Measurements from ENCODE around the gene ELSPBP1.
"Not testable (repeated sequence)": the region's sequence is repeated elsewhere in the genome, so short reads cannot be mapped to it uniquely, and the experiment has no call there.

Gene ELSPBP1

DNA sequence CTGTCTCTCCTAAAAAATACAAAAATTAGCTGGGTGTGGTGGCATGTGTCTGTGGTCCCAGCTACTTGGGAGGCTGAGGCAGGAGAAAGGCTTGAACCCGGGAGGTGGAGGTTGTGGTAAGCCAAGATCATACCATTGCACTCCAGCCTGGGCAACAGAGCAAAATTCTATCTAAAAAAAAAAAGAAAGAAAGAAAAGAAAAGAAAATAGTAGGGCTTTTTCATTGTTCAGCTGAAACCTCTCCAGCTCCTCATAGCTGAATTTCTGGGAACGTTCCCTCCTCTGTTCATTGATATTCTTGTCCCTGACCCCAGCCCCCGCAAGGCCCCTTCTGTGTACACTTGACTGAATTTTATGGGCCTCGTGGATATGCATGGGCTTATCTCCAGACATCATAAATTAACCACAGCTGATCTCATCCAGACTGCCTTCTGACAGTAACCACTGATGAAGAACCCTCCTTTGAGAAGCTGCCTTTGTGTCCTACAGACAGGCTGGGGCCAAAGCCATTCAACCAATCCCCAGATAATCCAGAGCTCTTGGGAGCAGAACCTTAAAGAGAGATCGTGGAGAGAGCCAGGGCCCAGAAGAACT, at the start of gene ELSPBP1:
Gene ELSPBP1, plus strand, starts transcription at position 424 of the 594 bp plus-strand sequence. CDS start 14,036 bp downstream, outside the sequence.
- TF ChIP-seq, protein P1, sequence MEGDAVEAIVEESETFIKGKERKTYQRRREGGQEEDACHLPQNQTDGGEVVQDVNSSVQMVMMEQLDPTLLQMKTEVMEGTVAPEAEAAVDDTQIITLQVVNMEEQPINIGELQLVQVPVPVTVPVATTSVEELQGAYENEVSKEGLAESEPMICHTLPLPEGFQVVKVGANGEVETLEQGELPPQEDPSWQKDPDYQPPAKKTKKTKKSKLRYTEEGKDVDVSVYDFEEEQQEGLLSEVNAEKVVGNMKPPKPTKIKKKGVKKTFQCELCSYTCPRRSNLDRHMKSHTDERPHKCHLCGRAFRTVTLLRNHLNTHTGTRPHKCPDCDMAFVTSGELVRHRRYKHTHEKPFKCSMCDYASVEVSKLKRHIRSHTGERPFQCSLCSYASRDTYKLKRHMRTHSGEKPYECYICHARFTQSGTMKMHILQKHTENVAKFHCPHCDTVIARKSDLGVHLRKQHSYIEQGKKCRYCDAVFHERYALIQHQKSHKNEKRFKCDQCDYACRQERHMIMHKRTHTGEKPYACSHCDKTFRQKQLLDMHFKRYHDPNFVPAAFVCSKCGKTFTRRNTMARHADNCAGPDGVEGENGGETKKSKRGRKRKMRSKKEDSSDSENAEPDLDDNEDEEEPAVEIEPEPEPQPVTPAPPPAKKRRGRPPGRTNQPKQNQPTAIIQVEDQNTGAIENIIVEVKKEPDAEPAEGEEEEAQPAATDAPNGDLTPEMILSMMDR (IDR thresholded peaks at IDR 0.05; ENCODE audit: low read depth, low read length) = no peak
- TF ChIP-seq EZH2phosphoT487 (IDR thresholded peaks at IDR 0.05; ENCODE audit: low read depth) = no peak
- Histone ChIP-seq H4K20me1 (ENCODE audit: insufficient read depth, low read length) (no peaks in the 10 kb centered on the region), H3K27me3 (ENCODE audit: low read depth, low read length) (peaks cover 21% of the 10 kb centered on the region), H3K79me2 (ENCODE audit: low read length) (no peaks in the 10 kb centered on the region), H3K9ac (ENCODE audit: low read length) (no peak within 1 kb of the TSS), H3K9me3 (ENCODE audit: insufficient read depth, low read length) (no peaks in the 10 kb centered on the region), H3K27ac (ENCODE audit: low read length) (no peak within 1 kb of the TSS), H3K4me1 (ENCODE audit: low read length) (no peaks in the 10 kb centered on the region), H3K4me3 (ENCODE audit: low read length) (no peak within 1 kb of the TSS), H3K36me3 (replicated peaks; ENCODE audit: low read depth, low read length) (no peaks in the 10 kb centered on the region), H3K4me2 (ENCODE audit: low read length) (no peak within 1 kb of the TSS), H2AFZ (ENCODE audit: low read depth, low read length) (no peak within 1 kb of the TSS)

GRCh38 chr19:47949852-47950521, 44.4 kb upstream of the ELSPBP1 start:
- H3K9ac ChIP-seq (ENCODE audit: low read length); H3K79me2 ChIP-seq (ENCODE audit: low read length); H2AFZ ChIP-seq (ENCODE audit: low read depth, low read length); H3K36me3 ChIP-seq (replicated peaks; ENCODE audit: low read depth, low read length); H3K4me2 ChIP-seq (ENCODE audit: low read length); H3K27me3 ChIP-seq (ENCODE audit: low read depth, low read length); H3K9me3 ChIP-seq (ENCODE audit: insufficient read depth, low read length); H3K4me3 ChIP-seq (ENCODE audit: low read length); H3K4me1 ChIP-seq (ENCODE audit: low read length); H3K27ac ChIP-seq (ENCODE audit: low read length); H4K20me1 ChIP-seq (ENCODE audit: insufficient read depth, low read length): not testable (repeated sequence)
- TF ChIP-seq, protein P1 (IDR thresholded peaks at IDR 0.05; ENCODE audit: low read depth, low read length) = peak; percentile 40

GRCh38 chr19:47952132-47952531, 42.3 kb upstream of the ELSPBP1 start:
- not testable (repeated sequence) for H3K4me1 ChIP-seq (ENCODE audit: low read length); H3K4me3 ChIP-seq (ENCODE audit: low read length); H4K20me1 ChIP-seq (ENCODE audit: insufficient read depth, low read length); H3K36me3 ChIP-seq (replicated peaks; ENCODE audit: low read depth, low read length); H3K27ac ChIP-seq (ENCODE audit: low read length); H3K9me3 ChIP-seq (ENCODE audit: insufficient read depth, low read length); H3K4me2 ChIP-seq (ENCODE audit: low read length); H2AFZ ChIP-seq (ENCODE audit: low read depth, low read length); H3K9ac ChIP-seq (ENCODE audit: low read length); H3K27me3 ChIP-seq (ENCODE audit: low read depth, low read length); H3K79me2 ChIP-seq (ENCODE audit: low read length)

DNA sequence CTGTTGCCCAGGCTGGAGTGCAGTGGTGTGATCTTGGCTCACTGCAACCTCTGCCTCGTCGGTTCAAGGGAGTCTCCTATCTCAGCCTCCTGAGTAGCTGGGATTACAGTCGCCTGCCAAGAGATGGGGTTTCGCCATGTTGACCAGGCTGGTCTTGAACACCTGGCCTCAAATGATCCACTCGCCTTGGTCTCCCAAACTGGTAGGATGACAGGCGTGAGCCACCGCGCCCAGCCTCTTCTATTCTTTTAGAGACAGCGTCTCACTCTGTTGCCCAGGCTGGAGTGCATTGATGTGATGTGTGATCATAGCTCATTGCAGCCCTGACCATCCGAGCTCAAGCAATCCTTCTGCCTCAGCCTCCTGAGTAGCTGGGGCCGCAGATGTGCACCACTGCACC, 38.5 kb upstream of the ELSPBP1 start:
- H4K20me1 ChIP-seq (ENCODE audit: insufficient read depth, low read length); H3K9ac ChIP-seq (ENCODE audit: low read length); H3K27ac ChIP-seq (ENCODE audit: low read length); H3K9me3 ChIP-seq (ENCODE audit: insufficient read depth, low read length); H3K4me1 ChIP-seq (ENCODE audit: low read length); H3K79me2 ChIP-seq (ENCODE audit: low read length); H3K36me3 ChIP-seq (replicated peaks; ENCODE audit: low read depth, low read length); H2AFZ ChIP-seq (ENCODE audit: low read depth, low read length); H3K4me2 ChIP-seq (ENCODE audit: low read length); H3K4me3 ChIP-seq (ENCODE audit: low read length): not testable (repeated sequence)
- H3K27me3 ChIP-seq (ENCODE audit: low read depth, low read length) = peaks cover 12% of the 10 kb centered on the region

DNA sequence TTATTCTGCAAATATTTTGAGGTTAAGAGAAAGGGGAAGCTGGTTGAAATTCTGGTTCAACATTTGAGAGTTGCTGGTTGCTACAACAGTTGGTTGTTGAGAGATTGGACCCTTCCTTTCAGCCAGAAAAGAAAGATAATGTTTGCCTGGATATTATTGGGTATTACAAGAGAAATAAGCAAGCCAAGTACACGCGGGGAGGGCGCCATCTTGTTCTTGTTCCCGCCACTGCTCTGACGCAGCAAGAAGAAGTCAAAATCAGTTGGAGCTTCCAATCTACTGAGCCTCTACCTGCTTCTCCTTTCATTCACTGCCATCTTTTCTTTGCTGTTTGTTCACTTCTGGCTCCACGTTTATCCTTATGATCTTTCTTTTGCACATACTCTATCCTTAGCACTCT, 20.9 kb upstream of the ELSPBP1 start:
- Histone ChIP-seq H3K9me3 (ENCODE audit: insufficient read depth, low read length) (no peaks in the 10 kb centered on the region), H3K36me3 (replicated peaks; ENCODE audit: low read depth, low read length) (no peaks in the 10 kb centered on the region), H3K4me1 (ENCODE audit: low read length) (no peaks in the 10 kb centered on the region), H3K79me2 (ENCODE audit: low read length) (no peaks in the 10 kb centered on the region), H2AFZ (ENCODE audit: low read depth, low read length) (no peak overlapping the region), H3K4me2 (ENCODE audit: low read length) (no peak overlapping the region), H4K20me1 (ENCODE audit: insufficient read depth, low read length) (no peaks in the 10 kb centered on the region), H3K27ac (ENCODE audit: low read length) (no peak overlapping the region), H3K9ac (ENCODE audit: low read length) (no peak overlapping the region), H3K27me3 (ENCODE audit: low read depth, low read length) (peaks cover 39% of the 10 kb centered on the region), H3K4me3 (ENCODE audit: low read length) (no peak overlapping the region)
- TF ChIP-seq, protein P1 (IDR thresholded peaks at IDR 0.05; ENCODE audit: low read depth, low read length) = no peak
- no peak for TF ChIP-seq EZH2phosphoT487 (IDR thresholded peaks at IDR 0.05; ENCODE audit: low read depth)

Data from OCI-LY3 (cell line).